ENCODE data around the gene PIK3CB.

The PIK3CB gene

DNA sequence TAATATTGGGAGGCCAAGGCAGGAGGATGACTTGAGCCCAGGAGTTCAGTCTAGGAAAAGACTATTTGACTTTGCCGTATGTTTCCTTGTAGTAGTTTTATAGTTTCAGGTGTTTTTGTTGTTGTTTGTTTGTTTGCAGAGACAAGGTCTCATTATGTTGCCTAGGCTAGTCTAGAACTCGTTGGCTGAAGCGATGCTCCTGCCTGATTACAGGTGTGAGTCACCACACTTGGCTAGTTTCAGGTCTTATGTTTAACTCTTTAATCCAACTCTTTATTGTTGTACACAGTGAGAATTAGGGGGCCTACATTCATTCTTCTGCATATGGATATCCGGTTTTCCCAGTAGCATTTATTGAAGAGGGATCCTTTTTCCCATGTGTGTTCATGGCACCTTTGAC is 194.2 kb downstream of the PIK3CB start:
- no peak for DNase-seq (ENCODE audit: low read depth)
- TF ChIP-seq, protein P1, sequence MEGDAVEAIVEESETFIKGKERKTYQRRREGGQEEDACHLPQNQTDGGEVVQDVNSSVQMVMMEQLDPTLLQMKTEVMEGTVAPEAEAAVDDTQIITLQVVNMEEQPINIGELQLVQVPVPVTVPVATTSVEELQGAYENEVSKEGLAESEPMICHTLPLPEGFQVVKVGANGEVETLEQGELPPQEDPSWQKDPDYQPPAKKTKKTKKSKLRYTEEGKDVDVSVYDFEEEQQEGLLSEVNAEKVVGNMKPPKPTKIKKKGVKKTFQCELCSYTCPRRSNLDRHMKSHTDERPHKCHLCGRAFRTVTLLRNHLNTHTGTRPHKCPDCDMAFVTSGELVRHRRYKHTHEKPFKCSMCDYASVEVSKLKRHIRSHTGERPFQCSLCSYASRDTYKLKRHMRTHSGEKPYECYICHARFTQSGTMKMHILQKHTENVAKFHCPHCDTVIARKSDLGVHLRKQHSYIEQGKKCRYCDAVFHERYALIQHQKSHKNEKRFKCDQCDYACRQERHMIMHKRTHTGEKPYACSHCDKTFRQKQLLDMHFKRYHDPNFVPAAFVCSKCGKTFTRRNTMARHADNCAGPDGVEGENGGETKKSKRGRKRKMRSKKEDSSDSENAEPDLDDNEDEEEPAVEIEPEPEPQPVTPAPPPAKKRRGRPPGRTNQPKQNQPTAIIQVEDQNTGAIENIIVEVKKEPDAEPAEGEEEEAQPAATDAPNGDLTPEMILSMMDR (conservative IDR thresholded peaks at IDR 0.05; ENCODE audit: low read depth, low read length): no peak
- H3K4me3 ChIP-seq (ENCODE audit: low read depth, low read length): no peak overlapping the region

DNA sequence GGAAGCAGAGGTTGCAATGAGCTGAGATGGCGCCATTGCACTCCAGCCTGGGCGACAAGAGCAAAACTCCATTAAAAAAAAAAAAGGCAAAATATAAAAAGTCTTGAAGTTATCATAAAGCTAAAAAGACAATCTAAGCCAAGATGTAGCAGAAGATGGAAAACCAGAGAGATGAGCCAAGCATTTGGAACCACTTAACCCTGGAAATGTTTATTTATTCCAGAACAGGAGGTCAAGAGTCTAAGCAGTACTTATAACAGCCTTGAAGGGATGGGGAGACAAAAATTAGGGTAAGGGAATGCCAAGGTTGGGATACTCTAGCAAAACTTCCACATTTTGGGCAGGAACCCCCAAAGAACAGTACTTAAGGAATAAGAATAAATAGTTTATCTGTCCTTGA is 196.1 kb downstream of the PIK3CB start:
- no peak for DNase-seq (ENCODE audit: low read depth)
- TF ChIP-seq, protein P1 (conservative IDR thresholded peaks at IDR 0.05; ENCODE audit: low read depth, low read length): no peak
- H3K4me3 ChIP-seq (ENCODE audit: low read depth, low read length): no peak overlapping the region

DNA sequence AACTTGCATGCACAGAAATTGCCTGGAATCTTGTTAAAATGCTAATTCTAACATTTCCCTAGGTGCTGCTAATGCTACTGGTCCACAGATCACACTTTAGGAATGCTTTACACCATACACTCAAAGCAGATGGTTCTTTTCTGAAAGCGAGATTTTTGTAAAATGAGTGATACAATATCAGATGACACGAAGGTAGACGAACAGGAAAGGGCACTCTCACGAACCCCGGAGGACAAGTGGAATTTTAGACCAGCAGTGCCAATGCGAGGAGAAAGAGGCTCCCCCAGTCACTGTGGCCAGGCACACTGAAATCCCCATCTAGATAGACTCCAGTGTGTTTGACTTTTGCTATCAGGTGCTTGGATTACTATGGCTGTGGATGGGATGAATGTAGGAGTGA is 205.2 kb downstream of the PIK3CB start:
- TF ChIP-seq, protein P1 (conservative IDR thresholded peaks at IDR 0.05; ENCODE audit: low read depth, low read length): no peak
- no peak overlapping the region for H3K4me3 ChIP-seq (ENCODE audit: low read depth, low read length)
- no peak for DNase-seq (ENCODE audit: low read depth)

DNA sequence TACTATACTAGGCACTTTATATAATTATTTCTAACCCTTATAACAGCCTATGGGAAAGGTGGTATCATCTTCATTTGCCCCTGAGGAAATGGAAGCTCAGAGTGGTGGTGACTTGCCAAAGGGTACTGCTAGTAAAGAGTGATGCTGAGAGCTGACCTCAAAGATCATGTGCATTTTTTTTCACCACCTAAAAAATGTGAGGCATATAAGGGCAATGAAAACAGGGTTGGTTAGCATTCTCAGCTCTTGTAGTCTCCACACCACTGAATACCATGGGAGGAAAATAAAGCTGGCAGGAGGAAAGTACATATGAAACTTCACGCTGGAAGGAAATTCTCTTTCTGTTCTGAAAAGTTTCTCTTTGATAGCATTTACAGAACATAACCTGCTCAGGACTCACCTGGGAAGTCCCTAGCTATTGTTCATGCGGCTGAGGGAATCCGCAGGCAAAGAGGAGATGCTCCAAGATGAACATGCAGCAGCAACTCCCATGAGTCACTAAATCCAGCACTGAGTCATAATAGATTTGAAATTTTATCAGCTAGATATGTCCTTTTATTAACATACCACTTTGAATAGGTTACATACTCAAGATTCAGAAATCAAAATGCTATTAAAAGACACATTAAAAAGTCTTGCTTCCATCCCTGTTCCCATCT is 208.9 kb downstream of the PIK3CB start:
- TF ChIP-seq, protein P1 (conservative IDR thresholded peaks at IDR 0.05; ENCODE audit: low read depth, low read length): no peak
- H3K4me3 ChIP-seq (ENCODE audit: low read depth, low read length): no peak overlapping the region
- peak; percentile 55 for DNase-seq (ENCODE audit: low read depth)

DNA sequence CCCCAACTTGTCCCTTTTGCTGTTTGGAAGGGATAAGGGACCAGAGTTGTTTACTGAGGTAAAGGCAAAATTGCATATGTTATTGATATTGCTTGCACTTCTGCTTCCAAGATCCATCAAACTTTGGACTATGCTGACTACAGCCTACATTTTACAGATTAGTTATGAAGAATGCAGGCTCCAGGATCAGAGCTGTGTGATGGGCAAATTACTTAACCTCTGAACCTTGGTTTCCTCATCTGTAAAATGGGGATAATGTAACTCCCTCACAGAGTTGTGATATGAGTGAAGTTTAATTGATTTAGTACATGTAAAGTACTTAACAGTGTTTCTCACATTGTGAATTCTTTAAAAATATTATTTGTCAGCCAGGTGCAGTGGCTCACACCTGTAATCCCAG is 210.2 kb downstream of the PIK3CB start:
- DNase-seq (ENCODE audit: low read depth): no peak
- TF ChIP-seq, protein P1 (conservative IDR thresholded peaks at IDR 0.05; ENCODE audit: low read depth, low read length): no peak
- H3K4me3 ChIP-seq (ENCODE audit: low read depth, low read length): no peak overlapping the region

DNA sequence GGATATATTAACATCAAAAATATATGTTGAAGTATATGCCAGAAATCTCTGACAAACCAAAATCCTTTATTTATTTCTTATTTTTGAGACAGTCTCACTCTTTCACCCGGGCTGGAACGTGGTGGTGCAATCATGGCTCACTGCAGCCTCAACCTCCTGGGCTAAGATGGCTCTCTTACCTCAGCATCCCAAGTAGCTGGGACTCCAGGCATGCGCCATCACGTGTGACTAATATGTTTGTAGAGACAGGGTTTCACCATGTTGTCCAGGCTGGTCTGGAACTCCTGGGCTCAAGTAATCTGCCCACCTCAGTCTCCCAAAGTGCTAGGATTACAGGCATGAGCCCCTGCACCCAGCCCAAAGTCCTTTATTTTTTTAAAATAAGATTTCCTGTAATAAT is 214.3 kb downstream of the PIK3CB start:
- no peak overlapping the region for H3K4me3 ChIP-seq (ENCODE audit: low read depth, low read length)
- DNase-seq (ENCODE audit: low read depth): no peak
- TF ChIP-seq, protein P1 (conservative IDR thresholded peaks at IDR 0.05; ENCODE audit: low read depth, low read length): no peak

DNA sequence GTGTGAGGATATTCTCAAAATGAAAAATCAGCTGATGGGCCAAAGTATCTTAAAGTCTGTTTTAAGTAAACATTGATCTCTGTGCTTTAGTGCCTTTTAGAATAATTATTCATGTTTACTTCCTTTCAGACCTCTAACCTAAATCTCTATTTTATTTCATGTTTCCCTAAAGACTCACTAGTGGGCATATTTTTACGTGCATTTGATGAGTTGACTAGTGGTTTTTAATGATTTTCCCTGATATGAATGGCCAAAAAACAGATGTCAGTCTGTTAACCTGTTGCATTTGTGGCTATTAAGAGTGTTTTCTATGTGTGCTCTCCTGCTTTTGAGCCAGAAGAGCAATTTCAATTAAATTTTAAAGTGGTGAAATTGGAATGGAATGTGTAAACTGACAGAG is 219.3 kb downstream of the PIK3CB start:
- TF ChIP-seq, protein P1 (conservative IDR thresholded peaks at IDR 0.05; ENCODE audit: low read depth, low read length): no peak
- no peak for DNase-seq (ENCODE audit: low read depth)

More for the DNA sequence above, 219.3 kb downstream of the PIK3CB start:
- H3K4me3 ChIP-seq (ENCODE audit: low read depth, low read length): no peak overlapping the region
